Measurements from ENCODE around the gene SORBS1.
"Not testable (repeated sequence)": the region's sequence is repeated elsewhere in the genome, so short reads cannot be mapped to it uniquely, and the experiment has no call there.

The SORBS1 gene

DNA sequence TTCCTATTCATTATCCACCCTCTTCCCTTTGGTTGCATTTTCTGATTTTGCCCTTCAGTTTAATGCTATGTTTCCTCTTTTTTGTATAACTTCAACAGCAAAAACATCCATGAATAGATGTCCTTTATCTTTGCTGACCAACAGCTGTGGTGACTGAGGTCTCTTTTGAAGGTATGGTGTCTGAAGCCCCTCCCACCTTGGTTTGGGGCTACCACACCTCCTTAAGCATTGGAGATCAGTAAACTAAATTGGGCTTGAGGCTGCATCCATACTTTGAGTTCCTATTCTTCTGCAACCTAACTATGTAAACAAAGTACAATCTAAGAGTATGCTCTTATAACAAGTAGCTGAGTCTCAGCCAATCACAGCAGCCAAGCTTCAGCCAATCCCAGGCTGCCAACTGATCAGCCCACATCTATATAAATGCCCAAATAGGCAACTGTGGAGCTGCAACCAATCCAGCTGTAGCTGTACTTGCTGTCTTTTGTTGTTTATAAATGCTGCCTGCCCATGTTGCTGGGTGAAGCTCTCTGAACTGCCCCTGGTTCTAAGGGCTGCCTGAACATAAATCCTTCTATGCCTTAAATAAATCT lies 201.0 kb downstream of the SORBS1 start:
- no peaks in the 10 kb centered on the region for H3K27me3 Mint-ChIP-seq
- no peak for ATAC-seq
- H3K4me3 Mint-ChIP-seq: no peak overlapping the region
- peaks cover 15% of the 10 kb centered on the region for H3K4me1 Mint-ChIP-seq
- no peaks in the 10 kb centered on the region for H3K36me3 Mint-ChIP-seq
- no peaks in the 10 kb centered on the region for H3K9me3 Mint-ChIP-seq
- no peak overlapping the region for H3K27ac Mint-ChIP-seq

DNA sequence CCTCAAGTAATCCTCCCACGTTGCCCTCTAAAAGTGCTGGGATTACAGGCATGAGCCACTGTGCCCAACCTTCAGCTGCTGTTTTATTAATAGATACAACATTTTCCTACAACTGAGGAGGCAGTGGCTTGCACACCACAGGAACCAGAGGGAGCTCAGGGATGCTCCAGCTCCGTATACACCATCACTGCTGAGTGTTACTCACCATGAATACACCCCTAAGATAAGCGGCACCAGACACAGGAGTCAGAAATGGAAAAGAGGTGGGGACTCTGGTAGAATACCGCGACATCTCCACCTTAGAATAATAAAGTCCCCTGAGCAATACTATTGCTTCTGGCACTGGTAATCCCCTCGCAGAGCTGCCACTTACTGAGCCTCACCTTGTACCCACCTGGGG lies 201.7 kb downstream of the SORBS1 start:
- ATAC-seq: no peak
- Mint-ChIP-seq H3K4me3 (no peak overlapping the region), H3K27me3 (no peaks in the 10 kb centered on the region), H3K9me3 (no peaks in the 10 kb centered on the region), H3K4me1 (peaks cover 16% of the 10 kb centered on the region), H3K27ac (no peak overlapping the region), H3K36me3 (no peaks in the 10 kb centered on the region)

DNA sequence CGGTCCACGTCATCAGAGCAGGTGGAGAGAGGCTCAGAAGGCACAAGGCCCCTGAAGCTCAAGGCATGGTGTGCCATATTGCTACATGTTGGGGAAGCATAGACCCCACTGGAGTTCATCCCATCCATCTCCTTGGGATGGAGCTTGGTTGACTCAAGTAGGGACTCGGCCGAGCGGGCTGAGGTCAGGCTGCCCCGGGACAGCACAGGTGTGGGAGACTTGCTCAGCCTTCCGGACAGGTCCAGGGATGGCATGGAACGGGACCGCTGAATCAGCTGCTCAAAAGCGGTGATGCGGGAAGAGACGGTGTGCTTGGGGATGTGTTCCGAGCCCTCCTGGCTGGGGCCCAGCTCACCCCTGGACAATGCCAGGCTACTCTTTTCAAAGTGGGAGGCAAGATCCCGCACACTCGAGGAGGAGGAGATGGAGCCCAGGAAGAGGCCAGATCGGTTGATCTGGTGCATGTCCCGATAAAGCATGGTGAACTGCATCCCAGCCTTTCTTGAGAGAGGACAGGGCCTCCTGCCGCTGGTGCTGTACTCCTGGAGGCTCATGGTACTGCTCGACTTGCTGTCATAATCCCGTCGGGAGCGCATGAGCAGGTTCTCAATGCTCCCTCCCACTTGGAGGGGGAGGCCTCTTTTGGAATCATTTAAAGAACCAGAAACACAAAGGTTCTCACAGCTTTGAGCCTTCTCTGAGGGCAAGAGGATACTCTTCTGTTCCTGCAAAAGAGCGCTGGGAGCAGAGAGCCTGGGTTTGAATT lies 204.8 kb downstream of the SORBS1 start:
- ATAC-seq: no peak
- H3K36me3 Mint-ChIP-seq: no peaks in the 10 kb centered on the region
- H3K9me3 Mint-ChIP-seq: no peaks in the 10 kb centered on the region
- peaks cover 19% of the 10 kb centered on the region for H3K4me1 Mint-ChIP-seq
- H3K4me3 Mint-ChIP-seq: no peak overlapping the region
- H3K27ac Mint-ChIP-seq: no peak overlapping the region
- no peaks in the 10 kb centered on the region for H3K27me3 Mint-ChIP-seq

DNA sequence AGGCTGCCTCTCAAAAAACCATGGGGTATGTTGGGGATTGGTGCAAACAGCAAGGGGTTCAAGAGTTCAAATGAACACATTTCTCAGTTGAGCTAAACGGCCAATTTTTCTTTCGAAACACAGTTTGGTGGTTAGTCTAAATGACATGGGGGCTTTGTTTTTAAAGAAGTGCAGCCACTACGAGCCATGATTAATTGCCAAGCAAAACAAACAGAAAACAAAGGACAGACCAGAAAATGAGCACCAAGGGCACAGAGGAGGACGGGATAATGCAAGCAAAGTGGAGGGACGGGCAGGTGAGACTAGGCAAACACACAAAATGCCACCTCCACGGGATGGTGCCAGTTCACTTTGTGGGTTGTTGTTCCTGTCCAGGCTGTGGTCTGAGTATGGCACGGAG lies 205.9 kb downstream of the SORBS1 start:
- H3K9me3 Mint-ChIP-seq: no peaks in the 10 kb centered on the region
- H3K27ac Mint-ChIP-seq: no peak overlapping the region
- ATAC-seq: no peak
- no peaks in the 10 kb centered on the region for H3K36me3 Mint-ChIP-seq
- no peaks in the 10 kb centered on the region for H3K27me3 Mint-ChIP-seq
- H3K4me3 Mint-ChIP-seq: no peak overlapping the region
- H3K4me1 Mint-ChIP-seq: peaks cover 18% of the 10 kb centered on the region

DNA sequence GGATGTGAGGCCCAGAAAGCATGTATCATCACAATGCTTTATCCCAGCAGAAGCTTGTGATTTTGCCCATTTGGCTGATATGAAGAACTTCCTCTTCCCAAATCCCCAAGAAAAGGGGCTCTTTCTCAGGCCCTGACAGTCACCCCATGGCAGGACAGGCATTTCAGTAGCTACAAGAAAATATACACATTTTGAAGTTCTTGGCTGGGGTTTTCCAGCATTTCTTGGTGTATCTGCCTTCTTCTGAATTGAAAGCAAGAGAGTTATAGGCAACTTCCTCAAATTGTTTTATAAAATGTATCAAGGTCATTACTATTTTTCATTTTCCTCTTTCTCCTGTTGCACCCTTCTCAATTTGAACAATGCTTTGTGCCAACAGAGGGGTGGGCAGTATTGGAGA lies 207.1 kb downstream of the SORBS1 start:
- no peaks in the 10 kb centered on the region for H3K9me3 Mint-ChIP-seq
- no peak overlapping the region for H3K4me3 Mint-ChIP-seq
- no peak for ATAC-seq
- no peaks in the 10 kb centered on the region for H3K36me3 Mint-ChIP-seq
- H3K27ac Mint-ChIP-seq: peak overlapping the region; percentile 35
- no peaks in the 10 kb centered on the region for H3K27me3 Mint-ChIP-seq
- peaks cover 9% of the 10 kb centered on the region for H3K4me1 Mint-ChIP-seq

DNA sequence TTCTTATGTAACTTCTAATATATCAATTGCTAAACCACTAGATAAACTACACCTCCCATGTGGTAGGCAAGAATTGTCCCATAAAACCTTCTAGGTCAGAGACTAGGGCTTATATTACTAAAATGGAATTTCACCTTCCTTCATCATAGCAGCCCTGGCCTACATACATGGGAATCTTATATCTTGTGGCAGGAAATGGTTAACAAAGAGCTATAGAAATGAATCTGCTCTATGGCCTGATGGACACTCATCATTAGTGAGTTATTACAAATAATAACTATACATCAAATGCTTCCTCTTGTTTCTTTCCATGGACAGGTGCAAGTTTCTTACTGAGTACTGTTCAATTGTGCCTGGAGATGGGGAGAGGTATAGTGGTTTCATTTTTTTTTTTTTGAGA lies 208.0 kb downstream of the SORBS1 start:
- Mint-ChIP-seq H3K36me3 (no peaks in the 10 kb centered on the region), H3K27me3 (no peaks in the 10 kb centered on the region), H3K4me1 (peaks cover 9% of the 10 kb centered on the region), H3K4me3 (no peak overlapping the region), H3K9me3 (no peaks in the 10 kb centered on the region), H3K27ac (no peak overlapping the region)
- ATAC-seq: no peak

DNA sequence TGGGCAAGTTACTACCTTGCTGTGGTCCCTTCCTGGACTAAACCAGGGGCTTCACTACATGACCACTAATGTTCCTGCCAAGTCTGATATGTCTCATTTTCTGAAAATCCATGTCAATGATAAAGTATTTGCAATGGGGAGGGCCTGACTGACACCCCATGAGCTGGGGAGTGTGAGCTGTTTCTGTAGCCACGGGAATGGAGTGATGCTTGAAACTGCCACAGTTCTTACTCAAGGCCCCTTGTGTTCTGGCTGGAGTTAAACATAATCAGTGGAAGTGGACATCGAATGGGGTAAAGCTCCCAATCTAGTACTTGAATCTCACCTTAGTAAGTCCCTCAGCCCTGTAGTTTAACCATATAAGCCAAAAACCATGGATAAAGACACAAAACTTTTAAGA lies 208.5 kb downstream of the SORBS1 start:
- no peak overlapping the region for H3K27ac Mint-ChIP-seq
- H3K36me3 Mint-ChIP-seq: no peaks in the 10 kb centered on the region
- H3K9me3 Mint-ChIP-seq: no peaks in the 10 kb centered on the region
- H3K4me3 Mint-ChIP-seq: no peak overlapping the region
- no peak for ATAC-seq
- H3K27me3 Mint-ChIP-seq: no peaks in the 10 kb centered on the region
- H3K4me1 Mint-ChIP-seq: peaks cover 9% of the 10 kb centered on the region

DNA sequence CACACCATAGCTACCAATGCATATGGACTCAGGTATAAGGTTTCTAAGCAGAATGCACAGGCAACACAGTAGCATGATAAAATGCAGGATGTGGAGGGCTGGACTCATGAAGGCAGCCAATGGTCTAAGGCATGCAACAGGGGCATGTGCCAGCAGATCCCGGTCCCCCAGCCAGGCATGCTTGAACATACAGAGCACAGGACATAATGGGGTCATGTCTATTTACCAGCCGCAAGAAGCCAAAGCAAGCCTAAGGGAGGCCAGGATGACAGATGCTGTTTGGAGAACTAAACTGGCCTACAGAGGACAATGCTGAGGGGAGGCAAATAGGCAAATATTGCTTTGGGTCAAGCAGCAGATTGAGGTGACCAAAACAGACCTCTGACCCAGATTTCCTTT lies 210.3 kb downstream of the SORBS1 start:
- H3K36me3 Mint-ChIP-seq: no peaks in the 10 kb centered on the region
- no peak overlapping the region for H3K27ac Mint-ChIP-seq
- H3K9me3 Mint-ChIP-seq: no peaks in the 10 kb centered on the region
- H3K27me3 Mint-ChIP-seq: no peaks in the 10 kb centered on the region
- ATAC-seq: no peak
- H3K4me1 Mint-ChIP-seq: peaks cover 22% of the 10 kb centered on the region
- H3K4me3 Mint-ChIP-seq: no peak overlapping the region

DNA sequence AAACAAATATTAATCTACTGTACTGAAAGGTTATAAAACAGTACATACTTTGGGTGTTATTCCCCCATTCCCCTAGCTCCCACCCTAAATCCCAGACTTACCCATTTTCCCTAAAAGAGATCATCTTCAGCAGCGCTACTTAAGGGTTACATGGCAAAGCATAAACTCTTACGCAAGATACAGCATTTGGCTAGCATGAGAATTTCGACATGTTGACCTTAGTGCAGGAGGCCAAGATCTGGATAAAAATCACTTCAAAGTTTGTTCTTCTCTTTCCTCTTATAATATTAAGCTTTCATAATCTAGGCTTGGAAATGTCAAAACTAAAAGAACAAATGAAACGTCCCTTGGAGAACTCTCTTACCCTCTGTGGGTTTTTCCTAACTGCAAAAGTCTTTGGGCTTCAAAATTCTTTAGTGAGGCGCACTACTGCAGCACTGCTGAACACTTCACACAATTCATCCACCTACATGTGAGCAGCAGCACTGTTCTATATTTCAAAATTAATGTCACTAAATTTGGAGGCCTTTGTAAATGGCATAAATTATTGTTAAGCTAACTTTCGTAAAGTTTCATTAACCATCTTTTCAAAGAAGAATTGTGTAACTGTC lies 210.8 kb downstream of the SORBS1 start:
- no peaks in the 10 kb centered on the region for H3K36me3 Mint-ChIP-seq
- H3K4me3 Mint-ChIP-seq: no peak overlapping the region
- no peaks in the 10 kb centered on the region for H3K27me3 Mint-ChIP-seq
- H3K9me3 Mint-ChIP-seq: no peaks in the 10 kb centered on the region
- ATAC-seq: no peak
- H3K4me1 Mint-ChIP-seq: peaks cover 25% of the 10 kb centered on the region
- no peak overlapping the region for H3K27ac Mint-ChIP-seq

DNA sequence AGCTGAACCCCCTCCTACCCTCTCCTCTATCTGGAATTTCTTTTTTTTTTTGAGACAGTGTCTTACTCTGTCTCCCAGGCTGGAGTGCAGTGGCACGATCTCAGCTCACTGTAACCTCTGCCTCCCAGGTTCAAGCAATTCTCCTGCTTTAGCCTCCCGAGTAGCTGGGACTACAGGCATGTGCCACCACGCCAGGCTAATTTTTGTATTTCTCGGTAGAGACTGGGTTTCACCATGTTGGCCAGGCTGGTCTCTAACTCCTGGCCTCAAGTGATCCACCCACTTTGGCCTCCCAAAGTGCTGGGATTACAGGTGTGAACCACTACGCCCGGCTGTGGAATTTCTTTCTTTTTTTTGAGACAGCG lies 213.8 kb downstream of the SORBS1 start:
- H3K27me3 Mint-ChIP-seq, H3K4me3 Mint-ChIP-seq, H3K9me3 Mint-ChIP-seq, ATAC-seq, H3K36me3 Mint-ChIP-seq, H3K27ac Mint-ChIP-seq: not testable (repeated sequence)
- peaks cover 16% of the 10 kb centered on the region for H3K4me1 Mint-ChIP-seq

DNA sequence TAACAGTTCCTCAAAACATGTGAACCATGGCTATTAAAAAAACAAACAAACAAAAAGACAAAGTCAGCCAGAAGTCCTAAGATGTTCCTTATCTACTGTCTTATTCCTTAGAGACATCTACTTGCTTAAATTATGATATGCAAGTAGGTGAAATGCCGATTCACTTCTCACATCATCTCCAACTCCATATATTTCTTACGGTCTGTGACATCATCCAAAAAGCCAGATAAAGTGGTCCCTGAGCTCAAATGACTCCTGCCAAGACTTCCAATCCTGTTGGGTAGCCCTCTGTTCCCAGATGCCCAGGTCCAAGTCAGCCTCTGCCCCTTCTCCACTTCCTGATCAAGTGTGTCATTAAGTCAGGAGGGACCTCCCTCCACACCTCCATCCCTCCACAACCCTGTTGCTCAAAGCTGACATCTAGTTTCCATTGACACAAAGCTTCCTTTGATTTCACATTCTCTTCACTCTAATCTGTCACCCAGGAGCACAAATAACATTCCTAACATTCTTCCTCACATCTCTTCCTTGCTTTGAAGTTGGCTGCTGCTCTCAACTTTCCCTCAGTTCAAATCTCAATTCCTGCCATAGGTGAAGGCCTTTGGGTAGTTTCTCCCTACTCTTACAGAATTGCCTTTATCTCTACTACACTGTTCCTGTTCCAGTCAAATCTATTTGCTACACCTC lies 214.3 kb downstream of the SORBS1 start:
- H3K27me3 Mint-ChIP-seq: no peaks in the 10 kb centered on the region
- no peak for ATAC-seq
- no peaks in the 10 kb centered on the region for H3K36me3 Mint-ChIP-seq
- H3K4me1 Mint-ChIP-seq: peaks cover 16% of the 10 kb centered on the region
- H3K9me3 Mint-ChIP-seq: no peaks in the 10 kb centered on the region
- H3K27ac Mint-ChIP-seq: no peak overlapping the region
- no peak overlapping the region for H3K4me3 Mint-ChIP-seq

DNA sequence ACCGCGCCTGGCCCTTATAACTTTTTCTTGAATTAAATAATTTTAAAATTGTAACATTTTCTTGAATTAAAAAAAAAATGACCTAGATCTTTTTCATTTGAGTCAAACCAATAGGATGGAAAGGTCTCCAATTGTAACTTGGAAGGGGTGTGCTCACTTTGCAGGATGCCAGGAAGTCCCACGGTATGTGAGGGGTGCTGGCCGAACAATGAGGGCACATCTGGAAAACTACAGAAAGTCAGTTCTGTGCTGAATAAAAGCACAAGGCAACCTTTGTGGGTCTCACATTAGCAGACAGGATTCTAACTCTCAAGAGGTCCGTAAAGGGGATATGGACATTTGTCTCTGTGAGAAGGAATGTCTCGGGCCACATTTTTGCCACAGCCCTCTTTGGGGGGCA lies 217.6 kb downstream of the SORBS1 start:
- no peak overlapping the region for H3K27ac Mint-ChIP-seq
- no peaks in the 10 kb centered on the region for H3K9me3 Mint-ChIP-seq

DNA sequence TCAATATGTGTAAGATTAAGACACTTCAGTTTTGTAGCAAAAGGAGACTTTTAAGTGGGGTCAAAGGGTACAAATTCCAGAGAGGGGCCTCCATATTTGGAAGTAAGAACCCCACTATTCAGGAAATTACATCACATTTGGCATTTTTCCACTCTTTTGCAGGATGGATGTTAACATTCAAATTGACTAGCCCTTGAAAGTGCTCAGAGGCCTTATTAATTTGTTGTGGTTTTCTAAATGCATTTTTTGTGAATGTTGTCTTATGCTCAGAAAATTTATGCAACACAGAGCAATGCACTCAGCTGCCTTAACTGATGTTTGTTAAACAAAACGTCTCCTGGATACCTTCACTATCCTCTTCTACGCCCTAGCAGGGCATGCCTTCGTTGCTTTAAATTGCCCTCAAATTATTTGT lies 219.4 kb downstream of the SORBS1 start:
- Mint-ChIP-seq H3K9me3 (no peaks in the 10 kb centered on the region), H3K36me3 (no peaks in the 10 kb centered on the region)
- no peak for ATAC-seq

More for the DNA sequence above, 217.6 kb downstream of the SORBS1 start:
- no peak for ATAC-seq
- no peaks in the 10 kb centered on the region for H3K27me3 Mint-ChIP-seq
- no peaks in the 10 kb centered on the region for H3K36me3 Mint-ChIP-seq
- H3K4me3 Mint-ChIP-seq: no peak overlapping the region
- H3K4me1 Mint-ChIP-seq: peaks cover 16% of the 10 kb centered on the region

DNA sequence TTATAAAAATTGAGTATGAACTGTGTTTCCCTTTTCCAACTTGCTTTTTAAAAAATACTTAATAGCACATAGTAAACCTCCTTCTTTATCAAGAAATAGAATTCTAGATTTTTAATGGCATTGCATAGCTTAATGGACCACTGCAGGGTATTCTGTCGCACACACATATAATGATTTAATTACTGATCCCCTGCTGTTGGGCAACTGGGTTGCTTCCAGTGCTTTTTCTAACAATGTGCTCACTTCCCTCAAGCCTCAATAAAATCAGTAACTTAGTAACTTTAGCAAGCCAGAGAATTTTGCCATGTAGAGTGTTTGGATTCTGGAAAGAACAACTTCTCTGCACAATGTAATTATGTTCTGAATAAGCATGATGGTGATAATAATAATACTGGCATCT lies 221.3 kb downstream of the SORBS1 start:
- no peak for ATAC-seq
- H3K36me3 Mint-ChIP-seq: no peaks in the 10 kb centered on the region
- H3K27me3 Mint-ChIP-seq: no peaks in the 10 kb centered on the region
- no peaks in the 10 kb centered on the region for H3K9me3 Mint-ChIP-seq
- no peaks in the 10 kb centered on the region for H3K4me1 Mint-ChIP-seq
- H3K27ac Mint-ChIP-seq: no peak overlapping the region
- no peak overlapping the region for H3K4me3 Mint-ChIP-seq

More for the DNA sequence above, 219.4 kb downstream of the SORBS1 start:
- H3K27me3 Mint-ChIP-seq: no peaks in the 10 kb centered on the region
- H3K4me3 Mint-ChIP-seq: no peak overlapping the region
- H3K4me1 Mint-ChIP-seq: peaks cover 10% of the 10 kb centered on the region
- H3K27ac Mint-ChIP-seq: no peak overlapping the region

DNA sequence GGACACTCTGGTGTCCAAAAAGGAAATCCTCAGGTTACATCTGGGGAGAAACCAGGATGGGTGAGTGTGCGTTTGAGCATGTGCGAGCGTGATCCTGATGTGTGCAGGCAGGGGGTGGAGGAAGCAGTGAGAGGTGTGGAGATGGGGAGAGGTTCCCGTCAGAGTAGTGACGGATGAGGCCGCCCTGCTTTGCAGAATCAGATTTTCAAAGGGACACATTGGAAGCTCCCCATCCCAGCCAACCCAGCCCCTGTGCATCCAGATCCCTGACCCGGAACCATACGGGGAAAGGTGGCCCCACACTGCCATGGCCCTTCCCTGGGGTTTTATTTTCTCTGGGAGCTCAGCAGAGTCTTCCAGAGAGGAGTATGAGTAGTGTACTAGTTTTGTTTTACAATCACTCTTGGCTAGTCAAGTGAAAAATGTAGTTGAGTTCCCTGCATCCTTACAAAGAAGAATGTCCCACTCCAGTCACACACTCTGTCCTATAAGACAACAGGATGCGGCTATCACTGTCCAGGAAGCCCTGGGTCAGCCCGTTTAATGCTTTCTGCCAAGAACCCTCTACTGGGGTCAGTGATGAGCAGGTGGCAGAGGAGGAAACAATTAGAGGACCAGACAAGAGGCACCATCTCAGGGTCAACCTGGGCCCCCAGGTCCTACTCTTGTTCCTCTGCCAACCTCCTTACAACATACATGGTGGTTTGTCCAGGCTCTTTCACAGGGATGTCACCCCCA lies 223.6 kb downstream of the SORBS1 start:
- no peak overlapping the region for H3K27ac Mint-ChIP-seq
- no peak overlapping the region for H3K4me3 Mint-ChIP-seq
- ATAC-seq: no peak
- H3K4me1 Mint-ChIP-seq: no peaks in the 10 kb centered on the region
- no peaks in the 10 kb centered on the region for H3K9me3 Mint-ChIP-seq
- H3K36me3 Mint-ChIP-seq: no peaks in the 10 kb centered on the region
- H3K27me3 Mint-ChIP-seq: no peaks in the 10 kb centered on the region

Measured in stimulated activated memory B cell treated with anti-CD40 and anti-IgM and Interleukin-4, amounts not matched to agents 10 μg/mL and 1 μg/mL and 100 μg/mL, for 72 hours (primary cell).